ENCODE data around the gene DOCK3. TPM values are rescaled to one million over a fixed set of nuclear protein-coding genes. Genes with fewer than 3 reads are reported as not detected.

DOCK3 gene
- total RNA-seq, 2 experiments from 2014 or later, result 0.93 to 1.1 TPM

GRCh38 chr3:51156147-51156546, 481.4 kb downstream of the DOCK3 start:
- intact Hi-C loops (cut with DNase I, micrococcal nuclease), result no loop called here
- Histone ChIP-seq H3K4me1 (ENCODE audit: insufficient read depth, low read length) (no peaks in the 10 kb centered on the region), H3K4me3 (ENCODE audit: low read length) (no peak overlapping the region), H3K27me3 (ENCODE audit: control insufficient read depth in 1 of 2, insufficient read depth in 2 of 2, low read length in 2 of 2) (no peaks in the 10 kb centered on the region), H3K36me3 (ENCODE audit: insufficient read depth, low read length) (no peaks in the 10 kb centered on the region), H3K9me3 (ENCODE audit: control insufficient read depth in 1 of 2, insufficient read depth in 1 of 2, low read length in 2 of 2) (no peaks in the 10 kb centered on the region), H3K27ac (ENCODE audit: low read depth in 1 of 2, low read length in 2 of 2) (no peak overlapping the region)
- Mint-ChIP-seq H3K4me1 (ENCODE audit: low read depth) (no peaks in the 10 kb centered on the region), H3K9me3 (no peaks in the 10 kb centered on the region), H3K36me3 (ENCODE audit: low read depth) (no peaks in the 10 kb centered on the region), H3K4me3 (no peak overlapping the region), H3K27me3 (no peaks in the 10 kb centered on the region), H3K27ac (no peak overlapping the region)
- no peak for DNase-seq
- ChIA-PET CTCF (no interaction called here), POLR2A (no interaction called here)
- no peak for ATAC-seq (ENCODE audit: poor library complexity)
- TF ChIP-seq CTCF (IDR thresholded peaks at IDR 0.05), result no peak

GRCh38 chr3:51163051-51163450, 488.3 kb downstream of the DOCK3 start:
- H3K4me1 Mint-ChIP-seq (ENCODE audit: low read depth), result no peaks in the 10 kb centered on the region
- POLR2A ChIA-PET, result no interaction called here
- no peaks in the 10 kb centered on the region for H3K4me1 ChIP-seq (ENCODE audit: insufficient read depth, low read length)
- CTCF ChIA-PET, result no interaction called here
- DNase-seq, result no peak
- no peak overlapping the region for H3K27ac ChIP-seq (ENCODE audit: low read depth in 1 of 2, low read length in 2 of 2)
- no peak for TF ChIP-seq CTCF (IDR thresholded peaks at IDR 0.05)
- H3K27me3 ChIP-seq (ENCODE audit: control insufficient read depth in 1 of 2, insufficient read depth in 2 of 2, low read length in 2 of 2), result no peaks in the 10 kb centered on the region
- H3K4me3 ChIP-seq (ENCODE audit: low read length), result no peak overlapping the region
- H3K27ac Mint-ChIP-seq, result no peak overlapping the region
- ATAC-seq (ENCODE audit: poor library complexity), result no peak
- H3K36me3 Mint-ChIP-seq (ENCODE audit: low read depth), result no peaks in the 10 kb centered on the region
- H3K36me3 ChIP-seq (ENCODE audit: insufficient read depth, low read length), result no peaks in the 10 kb centered on the region
- no peaks in the 10 kb centered on the region for H3K9me3 ChIP-seq (ENCODE audit: control insufficient read depth in 1 of 2, insufficient read depth in 1 of 2, low read length in 2 of 2)
- no peak overlapping the region for H3K4me3 Mint-ChIP-seq
- H3K27me3 Mint-ChIP-seq, result no peaks in the 10 kb centered on the region
- intact Hi-C loops (cut with DNase I, micrococcal nuclease), result no loop called here
- H3K9me3 Mint-ChIP-seq, result no peaks in the 10 kb centered on the region

GRCh38 chr3:51173518-51174271, 499.0 kb downstream of the DOCK3 start:
- H3K36me3 Mint-ChIP-seq (ENCODE audit: low read depth), result peaks cover 10% of the 10 kb centered on the region
- Histone ChIP-seq H3K4me1 (ENCODE audit: insufficient read depth, low read length) (no peaks in the 10 kb centered on the region), H3K27ac (ENCODE audit: low read depth in 1 of 2, low read length in 2 of 2) (no peak overlapping the region), H3K36me3 (ENCODE audit: insufficient read depth, low read length) (no peaks in the 10 kb centered on the region), H3K27me3 (ENCODE audit: control insufficient read depth in 1 of 2, insufficient read depth in 2 of 2, low read length in 2 of 2) (no peaks in the 10 kb centered on the region), H3K4me3 (ENCODE audit: low read length) (no peak overlapping the region), H3K9me3 (ENCODE audit: control insufficient read depth in 1 of 2, insufficient read depth in 1 of 2, low read length in 2 of 2) (peaks cover 28 to 35% of the 10 kb centered on the region in 2 experiments)
- H3K27ac Mint-ChIP-seq, result no peak overlapping the region
- no peak overlapping the region for H3K4me3 Mint-ChIP-seq
- DNase-seq (no peak), ATAC-seq (ENCODE audit: poor library complexity) (no peak)
- intact Hi-C loops (cut with DNase I, micrococcal nuclease), result no loop called here
- H3K27me3 Mint-ChIP-seq, result no peaks in the 10 kb centered on the region
- TF ChIP-seq CTCF (IDR thresholded peaks at IDR 0.05), result no peak
- peaks cover 8% of the 10 kb centered on the region for H3K9me3 Mint-ChIP-seq
- CTCF ChIA-PET, result no interaction called here
- POLR2A ChIA-PET, result no interaction called here
- H3K4me1 Mint-ChIP-seq (ENCODE audit: low read depth), result no peaks in the 10 kb centered on the region
